Osteocyte (in vitro differentiated cells): ENCODE results near the gene CETN1. TPM values are rescaled to one million over a fixed set of nuclear protein-coding genes. Genes with fewer than 3 reads are reported as not detected.

Source experiments
- DNase-seq: peaks from one replicate; pipeline ENCODE4 v3.0.0; 2021; ENCODE audit warnings: mixed read lengths; ENCODE audit not compliant: unreplicated experiment; ENCODE audit errors: extremely low spot score
- H3K27ac Mint-ChIP-seq: one replicate; pipeline ENCODE4 v1.8.0; 2021; ENCODE audit warnings: mild to moderate bottlenecking, mixed read lengths; ENCODE audit not compliant: unreplicated experiment
- H3K27me3 Mint-ChIP-seq: one replicate; pipeline ENCODE4 v1.8.0; 2021; ENCODE audit warnings: mixed read lengths; ENCODE audit not compliant: unreplicated experiment
- H3K36me3 Mint-ChIP-seq: one replicate; pipeline ENCODE4 v1.8.0; 2021; ENCODE audit warnings: mixed read lengths; ENCODE audit not compliant: unreplicated experiment
- H3K4me1 Mint-ChIP-seq: one replicate; pipeline ENCODE4 v1.8.0; 2021; ENCODE audit warnings: mixed read lengths; ENCODE audit not compliant: unreplicated experiment
- H3K4me3 Mint-ChIP-seq: one replicate; pipeline ENCODE4 v1.8.0; 2021; ENCODE audit warnings: mild to moderate bottlenecking, moderate library complexity, mixed read lengths; ENCODE audit not compliant: unreplicated experiment
- H3K9me3 Mint-ChIP-seq: one replicate; pipeline ENCODE4 v1.8.0; 2021; ENCODE audit warnings: mixed read lengths; ENCODE audit not compliant: unreplicated experiment
- CTCF ChIP-seq: fragments of 200-600 bp; sonication (generic); IDR thresholded peaks from 2 replicates; pipeline ENCODE4 v1.5.0; 2021; ENCODE audit warnings: antibody characterized with exemption, mild to moderate bottlenecking, moderate library complexity
- total RNA-seq: library from RNA; stranded (reverse); gene quantifications from 2 replicates; pipeline ENCODE4 v1.2.1, GENCODE V29; 2021

The CETN1 gene
- total RNA-seq, 1 donor from 2014 or later = not detected

DNA sequence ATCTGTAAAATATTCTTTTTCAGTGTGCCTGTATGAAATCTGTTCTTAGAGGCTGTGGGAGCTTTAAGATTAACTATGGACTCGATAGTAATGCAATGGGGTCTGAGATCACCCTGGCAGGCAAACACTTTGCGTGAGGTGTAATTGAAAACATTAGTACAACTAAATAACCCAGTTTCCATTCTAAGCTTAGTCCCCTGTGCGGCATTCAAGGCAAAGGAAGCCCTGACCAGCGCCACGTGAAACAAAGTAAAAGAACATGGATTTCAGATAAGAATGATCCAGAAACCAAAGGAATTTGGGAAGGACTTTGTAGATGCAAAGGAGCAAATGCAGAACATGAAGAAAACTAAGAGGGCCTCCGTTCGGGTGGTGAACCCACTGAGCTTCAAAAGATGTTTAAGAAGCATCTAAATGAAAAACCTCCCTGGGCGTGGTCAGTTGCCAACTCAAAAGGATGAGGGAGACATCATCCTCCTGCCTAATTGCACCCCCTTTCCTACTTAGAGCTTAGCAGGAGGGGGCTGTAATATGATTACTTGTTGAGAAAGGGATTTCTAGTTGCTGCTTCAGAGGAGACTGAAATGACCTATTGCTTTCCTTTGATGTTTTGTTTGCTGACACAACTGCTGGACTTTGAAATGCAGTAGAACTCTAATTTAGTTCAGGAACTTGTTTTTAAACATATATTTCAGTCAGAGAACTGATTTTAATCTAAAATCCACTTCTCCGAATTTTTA lies 7.9 kb upstream of the CETN1 start:
- H3K4me3 Mint-ChIP-seq = no peak overlapping the region
- TF ChIP-seq CTCF = no peak
- no peaks in the 10 kb centered on the region for H3K36me3 Mint-ChIP-seq
- no peaks in the 10 kb centered on the region for H3K4me1 Mint-ChIP-seq
- no peak for DNase-seq
- peaks cover 23% of the 10 kb centered on the region for H3K27me3 Mint-ChIP-seq
- no peaks in the 10 kb centered on the region for H3K9me3 Mint-ChIP-seq
- H3K27ac Mint-ChIP-seq = no peak overlapping the region

DNA sequence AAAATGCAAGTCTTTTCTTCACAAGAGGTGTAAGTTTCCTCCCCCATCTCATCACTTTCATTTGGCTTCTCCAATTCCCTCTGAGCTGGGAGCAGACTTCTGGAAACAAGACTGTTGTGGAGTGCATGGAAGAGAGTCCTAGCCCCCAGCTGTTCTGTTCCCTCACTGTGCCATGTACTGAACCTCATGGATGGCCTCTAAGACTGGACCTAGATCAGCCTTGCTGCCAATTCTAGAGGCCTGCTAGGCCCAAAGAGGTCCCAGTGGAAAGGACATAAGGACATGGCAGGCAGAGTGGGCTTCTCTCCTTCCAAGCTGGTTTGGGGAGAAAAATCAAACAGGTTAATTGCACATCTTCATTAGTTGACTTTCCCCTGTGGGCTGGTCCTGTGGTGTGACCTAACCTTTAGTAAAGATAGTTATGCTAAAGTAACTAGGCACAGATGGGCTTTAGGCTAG lies 7.3 kb upstream of the CETN1 start:
- H3K4me1 Mint-ChIP-seq = no peaks in the 10 kb centered on the region
- H3K9me3 Mint-ChIP-seq = no peaks in the 10 kb centered on the region
- TF ChIP-seq CTCF = no peak
- no peak overlapping the region for H3K27ac Mint-ChIP-seq
- peaks cover 19% of the 10 kb centered on the region for H3K27me3 Mint-ChIP-seq
- H3K4me3 Mint-ChIP-seq = no peak overlapping the region
- no peaks in the 10 kb centered on the region for H3K36me3 Mint-ChIP-seq
- DNase-seq = no peak

GRCh38 chr18:573385-573784 lies 6.8 kb upstream of the CETN1 start:
- Mint-ChIP-seq H3K4me3 (no peak overlapping the region), H3K27me3 (peaks cover 13% of the 10 kb centered on the region), H3K27ac (no peak overlapping the region), H3K9me3 (no peaks in the 10 kb centered on the region), H3K4me1 (no peaks in the 10 kb centered on the region), H3K36me3 (no peaks in the 10 kb centered on the region)
- TF ChIP-seq CTCF = no peak
- no peak for DNase-seq

- no peak for TF ChIP-seq CTCF
- Mint-ChIP-seq H3K4me3 (no peak overlapping the region), H3K36me3 (no peaks in the 10 kb centered on the region), H3K4me1 (no peaks in the 10 kb centered on the region), H3K27me3 (peaks cover 10% of the 10 kb centered on the region), H3K9me3 (no peaks in the 10 kb centered on the region), H3K27ac (no peak overlapping the region)
- DNase-seq = no peak
Measured at GRCh38 chr18:574149-574860, 5.9 kb upstream of the CETN1 start.
